Ovary (tissue), 9 donors: ENCODE measurements around the gene SMOC2. TPM values are rescaled to one million over a fixed set of nuclear protein-coding genes. Genes with fewer than 3 reads are reported as not detected.

ENCODE experiments used
- DNase-seq, 5 donors: peaks; one replicate each; pipeline ENCODE4 v3.0.0-alpha.2; 2019 to 2020
- H3K27ac ChIP-seq, 2 donors: fragments of 200-600 bp; one replicate each; pipeline versions ENCODE4 v1.5.1 to v1.8.0; 2019 to 2022
- H3K27me3 ChIP-seq: fragments of 200-600 bp; one replicate; pipeline ENCODE4 v1.8.0; 2022
- H3K36me3 ChIP-seq: fragments of 200-600 bp; sonication (generic); one replicate; pipeline ENCODE4 v1.5.1; 2019
- H3K4me1 ChIP-seq: one replicate; pipeline ENCODE4 v1.8.1; 2013; ENCODE audit warnings: mild to moderate bottlenecking, moderate library complexity; ENCODE audit not compliant: insufficient read depth
- H3K4me3 ChIP-seq: fragments of 200-600 bp; sonication (generic); one replicate; pipeline ENCODE4 v1.5.1; 2017
- H3K9me3 ChIP-seq, 2 donors: fragments of 200-600 bp in 1 of 2; sonication (generic) in 1 of 2; one replicate each; pipeline versions ENCODE4 v1.5.1 to v1.8.1; 2013 to 2019; ENCODE audit warnings: mild to moderate bottlenecking in 1 of 2, moderate library complexity in 1 of 2
- CTCF ChIP-seq, 3 donors: fragments of 450-650 bp in 2 of 3; fragments of 200-600 bp in 1 of 3; IDR thresholded peaks; one replicate each; pipeline versions ENCODE4 v1.5.1 to v1.8.0; 2016 to 2022; ENCODE audit warnings: antibody characterized with exemption in 3 of 3, mild to moderate bottlenecking in 1 of 3
- EP300 ChIP-seq: sonication (generic); formaldehyde crosslinking; IDR thresholded peaks from one replicate; pipeline ENCODE4 v1.6.1; 2017; ENCODE audit warnings: antibody characterized with exemption
- POLR2A ChIP-seq: fragments of 450-650 bp; IDR thresholded peaks from one replicate; pipeline ENCODE4 v1.6.1; 2017; ENCODE audit warnings: antibody characterized with exemption, mild to moderate bottlenecking, moderate library complexity
- WGBS, 3 donors: extraction: QIAGEN DNeasy Blood & Tissue Kit in 1 of 3; methylation state at CpG; one replicate each; pipeline versions ENCODE4 v1.1.5 to v1.1.7; 2013 to 2017; 5-methylcytosine and 5-hydroxymethylcytosine counted together
- intact Hi-C, 4 donors: fragments of 100-400 bp; cut with DNase I; formaldehyde crosslinking; loops; one replicate each; pipeline versions ENCODE4 v1.11.0 to v1.15.1; 2022 to 2023
- polyA plus RNA-seq, 2 donors: library from polyadenylated mRNA; stranded (reverse); fragments of 200-250 nt in 1 of 2; fragments of 350-450 nt in 1 of 2; fragmentation: Illumina TruSeq in 1 of 2; extraction: RNeasy Lipid Tissue Mini Kit (QIAGEN cat#74804) in 1 of 2; gene quantifications; one replicate each; pipeline ENCODE4 v1.2.3, GENCODE V29; 2013 to 2014
- total RNA-seq, 7 donors: library from RNA; depleted of rRNA in 2 of 7; stranded (reverse); fragments of >200 nt in 2 of 7; fragmentation: NEBNext Ultra II Directional in 3 of 7; extraction: Animal tissue kit (Norgen Biotek cat#: 25700) in 3 of 7; gene quantifications; one replicate each; pipeline versions ENCODE4 v1.1.0 to v1.2.4, GENCODE V29; 2016 to 2023
- donor health status: DM: no; HTN: no; CAD: no; lungs with moderate emphysema.
- donor health status: DM: no; HTN: no; CAD: no.
- donor health status: Bipolar disorder and iron deficiency.
- donor health status: DM: yes; HTN: yes; CAD: no.
- donor health status: DM: no; HTN: no; CAD: no.
- donor health status: DM: yes; HTN: yes; CAD: no.

SMOC2 gene
- total and polyA plus RNA-seq, 9 donors, result 84.4 to 272 (median 129) TPM

- WGBS, 3 donors, result 14 to 23% (median 15%) methylated on average over 10 of the region's 10 CpGs
- intact Hi-C loops, result no loop called here
- Histone ChIP-seq H3K9me3 (no peaks in the 10 kb centered on the region), H3K4me1 (peaks cover 14% of the 10 kb centered on the region), H3K36me3 (no peaks in the 10 kb centered on the region), H3K27me3 (no peaks in the 10 kb centered on the region), H3K27ac (peak overlapping the region in 1 of 2 donors; percentile 45), H3K4me3 (no peak overlapping the region)
- TF ChIP-seq CTCF (IDR thresholded peaks at IDR 0.05) (no peak), POLR2A (no peak)
- DNase-seq, result peak; percentile 72 to 85 (median 81)
These were observed 73.2 kb downstream of the SMOC2 start for GRCh38 chr6:168514216-168514615.

DNA sequence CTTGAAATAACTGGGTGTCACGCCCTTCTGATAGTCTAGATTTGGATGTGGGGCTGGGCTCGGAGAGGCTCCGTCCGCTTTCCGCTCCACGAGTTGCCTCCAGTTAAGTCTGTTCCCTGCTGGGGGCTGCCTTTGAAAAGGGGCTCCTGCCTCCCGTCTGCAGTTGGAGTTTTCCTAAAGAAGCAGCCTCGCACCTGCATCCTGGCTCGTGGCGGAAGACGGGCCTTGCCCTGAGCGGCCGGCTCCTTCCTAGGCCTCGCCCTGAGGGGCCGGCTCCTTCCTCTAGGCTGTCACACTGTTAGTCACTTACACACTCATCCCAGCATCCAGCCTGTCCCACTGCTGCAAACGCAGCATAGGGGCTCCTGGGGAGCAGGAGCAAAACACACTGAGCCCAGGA is 74.4 kb downstream of the SMOC2 start:
- Histone ChIP-seq H3K27ac (no peak overlapping the region), H3K27me3 (no peaks in the 10 kb centered on the region), H3K36me3 (no peaks in the 10 kb centered on the region), H3K4me3 (no peak overlapping the region), H3K9me3 (no peaks in the 10 kb centered on the region), H3K4me1 (peaks cover 14% of the 10 kb centered on the region)
- TF ChIP-seq CTCF (IDR thresholded peaks at IDR 0.05) (no peak), POLR2A (no peak), EP300 (no peak)
- 71 to 74% (median 71%) methylated on average over 16 of the region's 16 CpGs for WGBS, 3 donors
- intact Hi-C loops, result no loop called here
- DNase-seq, result peak in 1 of 5 donors; percentile 13

DNA sequence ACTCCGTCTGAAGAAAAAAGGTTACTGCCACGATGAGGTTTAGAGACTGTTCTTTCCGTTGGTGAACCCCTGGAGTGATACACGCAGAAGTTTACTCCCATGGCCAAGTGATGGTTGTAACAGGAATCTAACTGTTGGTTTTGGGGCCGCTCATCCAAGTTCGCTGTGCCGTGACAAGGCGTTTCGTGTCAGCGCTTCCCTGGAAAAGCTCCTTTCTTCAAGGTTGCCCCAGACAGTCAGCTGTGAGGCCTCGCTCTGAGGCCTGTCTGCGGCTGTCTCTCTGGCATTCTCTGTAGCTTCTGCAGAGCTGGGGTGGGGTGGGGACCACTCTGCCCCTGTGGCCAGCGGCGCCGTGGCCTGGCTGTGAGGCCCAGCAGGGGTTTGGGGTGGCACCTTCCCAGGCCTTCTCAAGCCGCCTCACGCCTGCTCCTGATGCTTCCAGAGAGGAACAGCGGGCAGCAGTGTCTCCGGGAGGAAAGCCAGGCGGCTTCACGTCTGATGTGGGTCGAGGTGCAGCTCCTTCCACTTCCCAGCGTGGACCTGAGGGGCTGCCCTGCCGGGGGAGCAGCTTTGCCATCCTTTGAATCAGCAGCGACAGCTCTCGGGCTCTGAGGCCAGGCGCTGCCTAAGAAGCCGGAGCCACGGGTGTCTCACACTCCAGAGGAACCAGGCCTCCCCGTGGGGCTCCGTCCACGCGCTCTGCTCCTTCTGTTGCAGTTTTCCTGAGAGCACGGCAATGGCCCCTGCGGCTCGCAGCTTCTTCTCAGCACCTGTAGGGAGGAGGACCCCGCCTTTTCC is 76.2 kb downstream of the SMOC2 start:
- no peaks in the 10 kb centered on the region for H3K27me3 ChIP-seq
- no peaks in the 10 kb centered on the region for H3K9me3 ChIP-seq
- no peak overlapping the region for H3K4me3 ChIP-seq
- H3K27ac ChIP-seq, result peak overlapping the region in 1 of 2 donors; percentile 26
- no peak for TF ChIP-seq EP300
- no peak for TF ChIP-seq POLR2A
- TF ChIP-seq CTCF (IDR thresholded peaks at IDR 0.05), result no peak
- peak in 1 of 5 donors; percentile 37 for DNase-seq
- no peaks in the 10 kb centered on the region for H3K36me3 ChIP-seq
- 75 to 88% (median 82%) methylated on average over 37 of the region's 37 CpGs for WGBS, 3 donors
- peaks cover 14% of the 10 kb centered on the region for H3K4me1 ChIP-seq
- intact Hi-C loops, result no loop called here

GRCh38 chr6:168517742-168518347 is 76.9 kb downstream of the SMOC2 start:
- DNase-seq, result peak in 1 of 5 donors; percentile 22
- Histone ChIP-seq H3K4me1 (peaks cover 14% of the 10 kb centered on the region), H3K27ac (no peak overlapping the region), H3K9me3 (no peaks in the 10 kb centered on the region), H3K36me3 (no peaks in the 10 kb centered on the region), H3K4me3 (no peak overlapping the region), H3K27me3 (no peaks in the 10 kb centered on the region)
- 88 to 91% (median 89%) methylated on average over 38 to 39 of the region's 39 CpGs for WGBS, 3 donors
- intact Hi-C loops, result no loop called here
- TF ChIP-seq CTCF (IDR thresholded peaks at IDR 0.05), result no peak
- TF ChIP-seq EP300, result no peak
- TF ChIP-seq POLR2A, result no peak
